Measurements from ENCODE around the gene RHOJ.

The RHOJ gene

GRCh38 chr14:63295231-63295685 is 91.0 kb downstream of the RHOJ start:
- H3K4me3 ChIP-seq (replicated peaks; ENCODE audit: low read depth, low read length): peak overlapping the region; percentile 35
- H3K36me3 ChIP-seq (ENCODE audit: control insufficient read depth, insufficient read depth, low read length): no peaks in the 10 kb centered on the region
- no peak for TF ChIP-seq CTCF (IDR thresholded peaks at IDR 0.05; ENCODE audit: insufficient read depth, low read length, poor library complexity, severe bottlenecking)
- no peak for DNase-seq (ENCODE audit: extremely low read depth, insufficient read length)
- H3K27me3 ChIP-seq (replicated peaks; ENCODE audit: control insufficient read depth, insufficient read depth, low read length): no peaks in the 10 kb centered on the region

GRCh38 chr14:63296060-63296563 is 91.9 kb downstream of the RHOJ start:
- no peak overlapping the region for H3K4me3 ChIP-seq (replicated peaks; ENCODE audit: low read depth, low read length)

GRCh38 chr14:63297372-63298063 is 93.3 kb downstream of the RHOJ start:
- no peaks in the 10 kb centered on the region for H3K27me3 ChIP-seq (replicated peaks; ENCODE audit: control insufficient read depth, insufficient read depth, low read length)
- TF ChIP-seq CTCF (IDR thresholded peaks at IDR 0.05; ENCODE audit: insufficient read depth, low read length, poor library complexity, severe bottlenecking): no peak
- DNase-seq (ENCODE audit: extremely low read depth, insufficient read length): no peak

More at GRCh38 chr14:63296060-63296563, 91.9 kb downstream of the RHOJ start:
- no peak for DNase-seq (ENCODE audit: extremely low read depth, insufficient read length)
- TF ChIP-seq CTCF (IDR thresholded peaks at IDR 0.05; ENCODE audit: insufficient read depth, low read length, poor library complexity, severe bottlenecking): no peak
- H3K36me3 ChIP-seq (ENCODE audit: control insufficient read depth, insufficient read depth, low read length): no peaks in the 10 kb centered on the region
- no peaks in the 10 kb centered on the region for H3K27me3 ChIP-seq (replicated peaks; ENCODE audit: control insufficient read depth, insufficient read depth, low read length)

GRCh38 chr14:63299351-63300110 is 95.3 kb downstream of the RHOJ start:
- H3K4me3 ChIP-seq (replicated peaks; ENCODE audit: low read depth, low read length): no peak overlapping the region
- no peak for DNase-seq (ENCODE audit: extremely low read depth, insufficient read length)
- TF ChIP-seq CTCF (IDR thresholded peaks at IDR 0.05; ENCODE audit: insufficient read depth, low read length, poor library complexity, severe bottlenecking): no peak

More at GRCh38 chr14:63297372-63298063, 93.3 kb downstream of the RHOJ start:
- Histone ChIP-seq H3K4me3 (replicated peaks; ENCODE audit: low read depth, low read length) (no peak overlapping the region), H3K36me3 (ENCODE audit: control insufficient read depth, insufficient read depth, low read length) (no peaks in the 10 kb centered on the region)

GRCh38 chr14:63300854-63301253 is 96.6 kb downstream of the RHOJ start:
- no peak overlapping the region for H3K4me3 ChIP-seq (replicated peaks; ENCODE audit: low read depth, low read length)
- no peaks in the 10 kb centered on the region for H3K36me3 ChIP-seq (ENCODE audit: control insufficient read depth, insufficient read depth, low read length)
- no peak for DNase-seq (ENCODE audit: extremely low read depth, insufficient read length)
- no peaks in the 10 kb centered on the region for H3K27me3 ChIP-seq (replicated peaks; ENCODE audit: control insufficient read depth, insufficient read depth, low read length)
- TF ChIP-seq CTCF (IDR thresholded peaks at IDR 0.05; ENCODE audit: insufficient read depth, low read length, poor library complexity, severe bottlenecking): no peak

More at GRCh38 chr14:63299351-63300110, 95.3 kb downstream of the RHOJ start:
- H3K36me3 ChIP-seq (ENCODE audit: control insufficient read depth, insufficient read depth, low read length): no peaks in the 10 kb centered on the region
- H3K27me3 ChIP-seq (replicated peaks; ENCODE audit: control insufficient read depth, insufficient read depth, low read length): no peaks in the 10 kb centered on the region

All from GM06990 (cell line).